ENCODE measurements around the gene RBM10.

GRCh38 chrX:47230136-47230868 is 85.3 kb downstream of the RBM10 start:
- TF ChIP-seq GATA2 (IDR thresholded peaks at IDR 0.05; ENCODE audit: low read depth, low read length) = no peak
- TF ChIP-seq GATA3 (IDR thresholded peaks at IDR 0.05; ENCODE audit: low read depth, low read length) = no peak

Measured in SH-SY5Y (cell line).